H1 (cell line): ENCODE data around the gene TMPRSS9. TPM values are rescaled to one million over a fixed set of nuclear protein-coding genes. Genes with fewer than 3 reads are reported as not detected.

Experiments used
- CTCF ChIA-PET: fragments of 300-600 bp; sonication (Branson Sonifier 250); formaldehyde crosslinking; loops from one replicate; lab custom pipeline; 2021; ENCODE audit not compliant: partially characterized antibody; lab: Charles Lee
- POLR2A ChIA-PET: fragments of 300-600 bp; sonication (Branson Sonifier 250); formaldehyde crosslinking; loops from one replicate; lab custom pipeline; 2021; ENCODE audit warnings: inconsistent platforms; ENCODE audit not compliant: partially characterized antibody; lab: Charles Lee
- DNase-seq, 2 experiments: peaks; one replicate each; pipeline versions ENCODE4 v3.0.0 to v3.0.0-alpha.2; 2010 to 2022; ENCODE audit warnings: low spot score in 2 of 2, low read depth in 1 of 2, mixed read lengths in 1 of 2
- FAIRE-seq: peaks from 2 replicates; lab custom pipeline; 2011; peaks lifted over from hg19 to GRCh38; lab: Jason Lieb, UNC
- H2AFZ ChIP-seq: 2 replicates; pipeline ENCODE4 v1.8.1; 2012; ENCODE audit warnings: low read length, inconsistent platforms
- H2AK5ac ChIP-seq: 2 replicates; pipeline ENCODE4 v1.6.1; 2013; ENCODE audit warnings: low read depth, low read length
- H2BK120ac ChIP-seq: replicated peaks from 2 replicates; pipeline ENCODE3; 2013; ENCODE audit warnings: low read depth, low read length, inconsistent platforms
- H2BK12ac ChIP-seq: 2 replicates; pipeline ENCODE4 v1.6.1; 2013; ENCODE audit warnings: low read depth, low read length
- H2BK15ac ChIP-seq: 2 replicates; pipeline ENCODE4 v1.6.1; 2013; ENCODE audit warnings: low read length
- H2BK20ac ChIP-seq: 2 replicates; pipeline ENCODE4 v1.6.1; 2013; ENCODE audit warnings: low read length
- H2BK5ac ChIP-seq: 2 replicates; pipeline ENCODE4 v1.6.1; 2013; ENCODE audit warnings: low read depth, low read length
- H3K14ac ChIP-seq: 2 replicates; pipeline ENCODE4 v1.6.1; 2013; ENCODE audit warnings: inconsistent platforms; ENCODE audit not compliant: insufficient read length
- H3K18ac ChIP-seq: 2 replicates; pipeline ENCODE4 v1.6.1; 2013; ENCODE audit warnings: low read length; ENCODE audit errors: extremely low read depth
- H3K23ac ChIP-seq: 2 replicates; pipeline ENCODE4 v1.6.1; 2013; ENCODE audit warnings: inconsistent platforms; ENCODE audit not compliant: insufficient read length
- H3K23me2 ChIP-seq: 2 replicates; pipeline ENCODE4 v1.6.1; 2013; ENCODE audit warnings: low read depth, low read length
- H3K27ac ChIP-seq: 2 replicates; pipeline ENCODE4 v1.6.1; 2011; ENCODE audit warnings: low read depth, low read length, inconsistent platforms
- H3K27me3 ChIP-seq, 4 experiments: replicated peaks in 1 of 4; 1 replicate in 1 of 4; 2 replicates in 3 of 4; pipeline versions ENCODE4 v1.6.1 to v1.8.1; 2011 to 2013; ENCODE audit warnings: low read length in 3 of 4, mild to moderate bottlenecking in 3 of 4, inconsistent platforms in 2 of 4, mixed read lengths in 2 of 4, moderate library complexity in 1 of 4; ENCODE audit not compliant: control insufficient read depth in 3 of 4, insufficient read depth in 3 of 4; ENCODE audit errors: extremely low read depth in 1 of 4
- H3K36me3 ChIP-seq, 4 experiments: 2 replicates each; pipeline versions ENCODE4 v1.6.1 to v1.8.1; 2011 to 2013; ENCODE audit warnings: mild to moderate bottlenecking in 4 of 4, low read length in 3 of 4, moderate library complexity in 2 of 4, control low read depth in 1 of 4, inconsistent platforms in 1 of 4; ENCODE audit not compliant: insufficient read depth in 4 of 4, control insufficient read depth in 2 of 4
- H3K4ac ChIP-seq: replicated peaks from 2 replicates; pipeline ENCODE3; 2013; ENCODE audit warnings: low read length, low read depth, mixed read lengths, inconsistent platforms; ENCODE audit not compliant: insufficient read length
- H3K4me1 ChIP-seq, 4 experiments: replicated peaks in 1 of 4; 1 replicate in 1 of 4; 2 replicates in 3 of 4; pipeline versions ENCODE4 v1.6.1 to v1.8.1; 2011 to 2013; ENCODE audit warnings: low read length in 3 of 4, inconsistent platforms in 2 of 4, mixed read lengths in 1 of 4; ENCODE audit not compliant: insufficient read depth in 4 of 4, control insufficient read depth in 3 of 4
- H3K4me2 ChIP-seq, 2 experiments: 2 replicates each; pipeline versions ENCODE4 v1.6.1 to v1.8.1; 2011 to 2013; ENCODE audit warnings: low read depth in 2 of 2, low read length in 2 of 2, control low read depth in 1 of 2, inconsistent platforms in 1 of 2, mild to moderate bottlenecking in 1 of 2; ENCODE audit not compliant: insufficient read depth in 1 of 2
- H3K4me3 ChIP-seq, 4 experiments: fragments of 200-600, 300-600 bp in 1 of 4; sonication (generic), shearing (Covaris generic), sonication (Bioruptor Twin) in 1 of 4; 2 replicates each; pipeline versions ENCODE4 v1.5.1 to v1.8.1; 2011 to 2016; ENCODE audit warnings: low read length in 4 of 4, low read depth in 3 of 4, control low read depth in 2 of 4, inconsistent platforms in 2 of 4, mild to moderate bottlenecking in 2 of 4, mixed read lengths in 1 of 4, moderate library complexity in 1 of 4; ENCODE audit not compliant: insufficient read depth in 2 of 4; ENCODE audit errors: extremely low read depth in 1 of 4
- H3K56ac ChIP-seq: replicated peaks from 2 replicates; pipeline ENCODE3; 2013; ENCODE audit warnings: low read depth, mild to moderate bottlenecking, mixed read lengths, low read length, inconsistent platforms; ENCODE audit not compliant: insufficient read length
- H3K79me1 ChIP-seq: 2 replicates; pipeline ENCODE4 v1.6.1; 2013; ENCODE audit warnings: low read depth, low read length, control low read depth
- H3K79me2 ChIP-seq, 2 experiments: 2 replicates each; pipeline versions ENCODE4 v1.6.1 to v1.8.1; 2012 to 2013; ENCODE audit warnings: low read length in 2 of 2, mild to moderate bottlenecking in 2 of 2, inconsistent platforms in 1 of 2; ENCODE audit not compliant: insufficient read depth in 2 of 2, control insufficient read depth in 1 of 2
- H3K9ac ChIP-seq, 4 experiments: replicated peaks in 1 of 4; 1 replicate in 1 of 4; 2 replicates in 3 of 4; pipeline versions ENCODE4 v1.6.1 to v1.8.1; 2011 to 2013; ENCODE audit warnings: low read depth in 3 of 4, low read length in 3 of 4, control low read depth in 2 of 4, mild to moderate bottlenecking in 2 of 4, moderate library complexity in 2 of 4, inconsistent platforms in 1 of 4; ENCODE audit errors: extremely low read depth in 1 of 4
- H3K9me3 ChIP-seq, 2 experiments: 2 replicates each; pipeline versions ENCODE4 v1.6.1 to v1.8.1; 2012 to 2013; ENCODE audit warnings: mild to moderate bottlenecking in 2 of 2, moderate library complexity in 2 of 2, control low read depth in 1 of 2, inconsistent platforms in 1 of 2, low read depth in 1 of 2, low read length in 1 of 2, mixed read lengths in 1 of 2; ENCODE audit not compliant: insufficient read depth in 2 of 2
- H4K20me1 ChIP-seq, 2 experiments: replicated peaks in 1 of 2; 2 replicates each; pipeline versions ENCODE3 to v1.8.1; 2011 to 2013; ENCODE audit warnings: inconsistent platforms in 2 of 2, low read length in 2 of 2, mild to moderate bottlenecking in 1 of 2; ENCODE audit not compliant: insufficient read depth in 2 of 2, control insufficient read depth in 1 of 2
- H4K5ac ChIP-seq: 2 replicates; pipeline ENCODE4 v1.6.1; 2013; ENCODE audit warnings: low read length, low read depth, mixed read lengths, inconsistent platforms; ENCODE audit not compliant: insufficient read length
- H4K8ac ChIP-seq: 2 replicates; pipeline ENCODE4 v1.8.0; 2013; ENCODE audit warnings: mild to moderate bottlenecking, moderate library complexity, low read length, inconsistent platforms; ENCODE audit not compliant: insufficient read depth; ENCODE audit errors: extremely low read depth
- H4K91ac ChIP-seq: replicated peaks from 2 replicates; pipeline ENCODE3; 2013; ENCODE audit warnings: low read length, mixed read lengths, inconsistent platforms; ENCODE audit not compliant: insufficient read length
- JUN ChIP-seq: IDR thresholded peaks from 2 replicates; pipeline ENCODE4 v1.6.1; 2011; ENCODE audit warnings: low read depth, mild to moderate bottlenecking, improper control_type of control experiment, low read length
- POLR2AphosphoS5 ChIP-seq: IDR thresholded peaks from 2 replicates; pipeline ENCODE4 v1.6.1; 2011; ENCODE audit warnings: low read depth, low read length
- WGBS, 2 experiments: shearing (Covaris generic) in 1 of 2; methylation state at CpG; one replicate each; pipeline versions ENCODE4 v1.1.6 to v1.1.7; 2013 to 2015; ENCODE audit warnings: low lambda C conversion rate in 2 of 2, mixed read lengths in 2 of 2, inconsistent platforms in 1 of 2, low coverage in 1 of 2, missing lambda C conversion rate in 1 of 2; ENCODE audit not compliant: insufficient replicate concordance in 2 of 2, insufficient coverage in 1 of 2, insufficient read length in 1 of 2; ENCODE audit errors: extremely low coverage in 1 of 2, missing lambda C conversion rate in 1 of 2; 5-methylcytosine and 5-hydroxymethylcytosine counted together
- polyA plus RNA-seq, 7 experiments: library from polyadenylated mRNA; depleted of rRNA in 3 of 7; stranded (reverse) in 5 of 7; unstranded in 2 of 7; fragments of >200 nt in 5 of 7; fragments of 200-250 nt in 2 of 7; gene quantifications; 1 replicate in 5 of 7; 2 replicates in 1 of 7; 4 replicates in 1 of 7; pipeline versions ENCODE4 v1.2.1 to v1.2.3, GENCODE V29; 2011 to 2013; ENCODE audit warnings: missing spikeins in 2 of 7, mixed read lengths in 2 of 7
- total RNA-seq: library from RNA; stranded (reverse); fragmentation: NEBNext Ultra II Directional; extraction: Animal tissue kit (Norgen Biotek cat#: 25700); gene quantifications from 2 replicates; pipeline ENCODE4 v1.2.1, GENCODE V29; 2021

Gene TMPRSS9
- total and polyA plus RNA-seq, 2 of the 8 experiments (the other 6 are each of a cell fraction or from before 2014, with no cell fraction given) = 0.15 to 0.19 TPM

GRCh38 chr19:2423071-2423914 is 63.2 kb downstream of the TMPRSS9 start:
- ChIA-PET CTCF (interaction anchor here (0.6 to 1.7 kb wide), 8 partner anchors 23 to 1082 kb away, joined by 3 to 4 read pairs (median 3); no protein-coding TSS in a partner anchor), POLR2A (interaction anchor here (0.6 to 5.4 kb wide), 7 partner anchors 10 to 53 kb away, joined by 3 to 32 read pairs (median 7); partner anchors contain the start of gene GADD45B)
- DNase-seq = no peak
- no peak for FAIRE-seq
- Histone ChIP-seq H4K8ac (no peak overlapping the region), H3K36me3 (peaks cover 0 to 9% (median 1%) of the 10 kb centered on the region in 4 experiments; a peak in 2 of 8 replicates), H3K27me3 (no peaks in the 10 kb centered on the region), H3K14ac (no peak overlapping the region), H3K79me2 (peaks cover 2 to 16% of the 10 kb centered on the region in 2 experiments; a peak in 3 of 4 replicates), H3K9ac (no peak overlapping the region), H3K23ac (no peak overlapping the region), H2BK5ac (no peak overlapping the region), H3K23me2 (peaks cover 13% of the 10 kb centered on the region; the same call in 1 of the 2 replicates), H3K79me1 (peaks cover 13% of the 10 kb centered on the region), H3K4me3 (no peak overlapping the region), H2BK12ac (no peak overlapping the region), H3K4ac (no peak overlapping the region), H3K18ac (no peak overlapping the region), H3K27ac (no peak overlapping the region), H3K4me1 (peaks cover 0 to 14% (median 8%) of the 10 kb centered on the region in 4 experiments; a peak in 3 of 7 replicates), H3K56ac (no peak overlapping the region), H2AK5ac (no peak overlapping the region), H4K91ac (no peak overlapping the region), H4K5ac (no peak overlapping the region), H2BK120ac (no peak overlapping the region), H3K4me2 (no peak overlapping the region), H4K20me1 (peaks cover 10 to 14% of the 10 kb centered on the region in 2 experiments), H2AFZ (no peak overlapping the region), H2BK15ac (no peak overlapping the region), H2BK20ac (no peak overlapping the region), H3K9me3 (no peaks in the 10 kb centered on the region)
- TF ChIP-seq JUN = no peak
- TF ChIP-seq POLR2AphosphoS5 = 0 out of 2 replicates have a peak, but pooled peaks have one; percentile 19
- WGBS, 2 experiments = 91% methylated on average over 13 of the region's 19 CpGs; no CpG with 5 or more reads in 1 of the 2 experiments
